HG02642 (cell line): ENCODE data around the gene AREL1.

Experiments
- ATAC-seq: cut with Tn5 transposase; IDR thresholded peaks from one replicate; pipeline ENCODE4 v1.9.1; 2021; ENCODE audit warnings: mild to moderate bottlenecking; ENCODE audit not compliant: unreplicated experiment, poor library complexity

The AREL1 gene

GRCh38 chr14:74641601-74642391 lies 71.1 kb downstream of the AREL1 start:
- no peak for ATAC-seq

- no peak for ATAC-seq
Observed at GRCh38 chr14:74638966-74639365, 73.9 kb downstream of the AREL1 start.

GRCh38 chr14:74638066-74638465 lies 74.8 kb downstream of the AREL1 start:
- ATAC-seq: no peak

GRCh38 chr14:74637178-74637550 lies 75.7 kb downstream of the AREL1 start:
- ATAC-seq: no peak

- no peak for ATAC-seq
Observed at GRCh38 chr14:74636424-74637177, 76.3 kb downstream of the AREL1 start.

GRCh38 chr14:74635847-74636246 lies 77.0 kb downstream of the AREL1 start:
- no peak for ATAC-seq

- no peak for ATAC-seq
Observed at GRCh38 chr14:74634964-74635363, 77.9 kb downstream of the AREL1 start.

GRCh38 chr14:74634481-74634880 lies 78.4 kb downstream of the AREL1 start:
- ATAC-seq: no peak

GRCh38 chr14:74630881-74631690 lies 81.8 kb downstream of the AREL1 start:
- ATAC-seq: no peak

GRCh38 chr14:74628418-74628817 lies 84.5 kb downstream of the AREL1 start:
- ATAC-seq: no peak

- ATAC-seq: no peak
Observed at GRCh38 chr14:74627076-74627475, 85.8 kb downstream of the AREL1 start.

- no peak for ATAC-seq
Observed at GRCh38 chr14:74622257-74622656, 90.6 kb downstream of the AREL1 start.

- no peak for ATAC-seq
Observed at GRCh38 chr14:74621556-74621955, 91.3 kb downstream of the AREL1 start.

- ATAC-seq: no peak
Observed at GRCh38 chr14:74620923-74621322, 92.0 kb downstream of the AREL1 start.

- no peak for ATAC-seq
Observed at GRCh38 chr14:74620497-74620921, 92.4 kb downstream of the AREL1 start.

- no peak for ATAC-seq
Observed at GRCh38 chr14:74619672-74620131, 93.2 kb downstream of the AREL1 start.

- ATAC-seq: no peak
Observed at GRCh38 chr14:74618078-74618952, 94.6 kb downstream of the AREL1 start.

- ATAC-seq: no peak
Observed at GRCh38 chr14:74616996-74617700, 95.7 kb downstream of the AREL1 start.

GRCh38 chr14:74616507-74616906 lies 96.4 kb downstream of the AREL1 start:
- ATAC-seq: no peak
